Measurements from ENCODE around the gene ENTPD8.
"Not testable (repeated sequence)": the region's sequence is repeated elsewhere in the genome, so short reads cannot be mapped to it uniquely, and the experiment has no call there.

The ENTPD8 gene

GRCh38 chr9:137394866-137395665 lies 46.1 kb downstream of the ENTPD8 start:
- DNase-seq (ENCODE audit: low spot score): no peak

- DNase-seq (ENCODE audit: low spot score): no peak
Observed at GRCh38 chr9:137393176-137394150, 47.7 kb downstream of the ENTPD8 start.

- no peak for DNase-seq (ENCODE audit: low spot score)
Observed at GRCh38 chr9:137392232-137393007, 48.7 kb downstream of the ENTPD8 start.

GRCh38 chr9:137391411-137391754 lies 49.8 kb downstream of the ENTPD8 start:
- no peak for DNase-seq (ENCODE audit: low spot score)

- DNase-seq (ENCODE audit: low spot score): no peak
Observed at GRCh38 chr9:137390553-137391410, 50.4 kb downstream of the ENTPD8 start.

GRCh38 chr9:137389428-137389746 lies 51.8 kb downstream of the ENTPD8 start:
- DNase-seq (ENCODE audit: low spot score): no peak

GRCh38 chr9:137388589-137389427 lies 52.3 kb downstream of the ENTPD8 start:
- DNase-seq (ENCODE audit: low spot score): no peak

- no peak for DNase-seq (ENCODE audit: low spot score)
Observed at GRCh38 chr9:137387891-137388560, 53.1 kb downstream of the ENTPD8 start.

- DNase-seq (ENCODE audit: low spot score): no peak
Observed at GRCh38 chr9:137387114-137387890, 53.9 kb downstream of the ENTPD8 start.

- DNase-seq (ENCODE audit: low spot score): not testable (repeated sequence)
Observed at GRCh38 chr9:137386507-137387113, 54.5 kb downstream of the ENTPD8 start.

- no peak for DNase-seq (ENCODE audit: low spot score)
Observed at GRCh38 chr9:137385061-137385655, 56.0 kb downstream of the ENTPD8 start.
